ENCODE results near the gene DMRTC2.
"Not testable (repeated sequence)": the region's sequence is repeated elsewhere in the genome, so short reads cannot be mapped to it uniquely, and the experiment has no call there.

DMRTC2 gene

GRCh38 chr19:41870401-41870873, 25.6 kb downstream of the DMRTC2 start:
- H3K27ac ChIP-seq, result no peak overlapping the region
- no peak for TF ChIP-seq ZFX (IDR thresholded peaks at IDR 0.05)
- TF ChIP-seq CTCF (conservative IDR thresholded peaks at IDR 0.05), result no peak

- H3K27ac ChIP-seq, result no peak overlapping the region; the same call in 1 of the 2 replicates
- no peak for TF ChIP-seq CTCF (conservative IDR thresholded peaks at IDR 0.05)
- TF ChIP-seq ZFX (IDR thresholded peaks at IDR 0.05), result no peak
Measured at GRCh38 chr19:41871573-41872383, 26.9 kb downstream of the DMRTC2 start.

GRCh38 chr19:41872384-41872774, 27.5 kb downstream of the DMRTC2 start:
- no peak overlapping the region for H3K27ac ChIP-seq

GRCh38 chr19:41872775-41873647, 28.2 kb downstream of the DMRTC2 start:
- TF ChIP-seq ZFX (IDR thresholded peaks at IDR 0.05), result no peak
- peak; percentile 70 for TF ChIP-seq CTCF (conservative IDR thresholded peaks at IDR 0.05)
- no peak overlapping the region for H3K27ac ChIP-seq

More at GRCh38 chr19:41872384-41872774, 27.5 kb downstream of the DMRTC2 start:
- TF ChIP-seq ZFX (IDR thresholded peaks at IDR 0.05) (no peak), CTCF (conservative IDR thresholded peaks at IDR 0.05) (no peak)

- H3K27ac ChIP-seq, result not testable (repeated sequence)
Measured at GRCh38 chr19:41875973-41876372, 31.1 kb downstream of the DMRTC2 start.

- TF ChIP-seq ZFX (IDR thresholded peaks at IDR 0.05) (no peak), CTCF (conservative IDR thresholded peaks at IDR 0.05) (no peak)
- H3K27ac ChIP-seq, result no peak within 1 kb of the TSS
Measured at GRCh38 chr19:41876847-41877832, 32.3 kb downstream of the DMRTC2 start, which contains the start of gene CD79A. TSS of gene CD79A (plus strand) at chr19:41877279. CDS start at chr19:41877305, 26 bp downstream.

All from C4-2B (cell line).